ENCODE measurements around the gene PPP1R16B. TPM values are rescaled to one million over a fixed set of nuclear protein-coding genes. Genes with fewer than 3 reads are reported as not detected.

The PPP1R16B gene
- total and polyA plus RNA-seq, 10 of the 15 experiments (the other 5 are each of a cell fraction or from before 2014, with no cell fraction given): 13.4 to 90.2 (median 66.7) TPM

GRCh38 chr20:38863024-38863851 is 57.7 kb downstream of the PPP1R16B start (continued):
- no peak for TF ChIP-seq SMAD1 (IDR thresholded peaks at IDR 0.05; ENCODE audit: low read depth, partially characterized antibody)
- TF ChIP-seq WRNIP1 (IDR thresholded peaks at IDR 0.05; ENCODE audit: borderline replicate concordance, low read depth, low read length): no peak
- peak; percentile 23 for TF ChIP-seq SP1 (IDR thresholded peaks at IDR 0.05; ENCODE audit: low read depth, low read length)
- TF ChIP-seq EGR1 (IDR thresholded peaks at IDR 0.05; ENCODE audit: borderline replicate concordance in 1 of 2, low read depth in 2 of 2, low read length in 2 of 2): 0 out of 3 replicates have a peak, but pooled peaks of 1 of the 2 experiments have one; percentile 16
- TF ChIP-seq ZBTB40 (IDR thresholded peaks at IDR 0.05; ENCODE audit: borderline replicate concordance): no peak
- peak; percentile 65 for TF ChIP-seq RELA (IDR thresholded peaks at IDR 0.05; ENCODE audit: borderline replicate concordance, partially characterized antibody)
- peak; percentile 43; the same call in 1 of the 2 replicates for TF ChIP-seq MXI1 (IDR thresholded peaks at IDR 0.05; ENCODE audit: low read depth, low read length)
- peak; percentile 79 for TF ChIP-seq PKNOX1 (IDR thresholded peaks at IDR 0.05)
- no peak for TF ChIP-seq BMI1 (IDR thresholded peaks at IDR 0.05; ENCODE audit: borderline replicate concordance)
- TF ChIP-seq IKZF2 (IDR thresholded peaks at IDR 0.05): peak; percentile 97 to 98
- TF ChIP-seq PAX5 (IDR thresholded peaks at IDR 0.05; ENCODE audit: borderline replicate concordance, low read depth, low read length): peak; percentile 94
- peak; percentile 56 for TF ChIP-seq ATF7 (IDR thresholded peaks at IDR 0.05; ENCODE audit: low read depth)
- TF ChIP-seq BCL11A (IDR thresholded peaks at IDR 0.05; ENCODE audit: low read depth, low read length): peak; percentile 67; the same call in 1 of the 2 replicates
- peak; percentile 76; the same call in 1 of the 2 replicates for TF ChIP-seq FOXM1 (IDR thresholded peaks at IDR 0.05; ENCODE audit: low read depth, low read length)
- TF ChIP-seq TBL1XR1 (IDR thresholded peaks at IDR 0.05; ENCODE audit: low read depth, low read length): peak; percentile 58
- no peak for TF ChIP-seq TAF1 (IDR thresholded peaks at IDR 0.05; ENCODE audit: borderline replicate concordance, low read depth, low read length)
- peak in 1 of 2 experiments; percentile 90; a peak in 2 of 4 replicates for TF ChIP-seq ETV6 (conservative IDR thresholded peaks at IDR 0.05 in 1 of 2, IDR thresholded peaks at IDR 0.05 in 1 of 2; ENCODE audit: borderline replicate concordance in 1 of 2, low read depth in 1 of 2)
- peak; percentile 99 for TF ChIP-seq EED (IDR thresholded peaks at IDR 0.05; ENCODE audit: low read depth)
- TF ChIP-seq FOXK2 (IDR thresholded peaks at IDR 0.05): no peak
- peak; percentile 87 for TF ChIP-seq DPF2 (IDR thresholded peaks at IDR 0.05)
- TF ChIP-seq SPI1 (IDR thresholded peaks at IDR 0.05; ENCODE audit: borderline replicate concordance, insufficient read depth, low read depth, low read length): peak; percentile 79
- TF ChIP-seq CHD2 (IDR thresholded peaks at IDR 0.05; ENCODE audit: borderline replicate concordance, low read depth, low read length): 0 out of 2 replicates have a peak, but pooled peaks have one; percentile 38
- TF ChIP-seq TCF12 (IDR thresholded peaks at IDR 0.05; ENCODE audit: low read depth, low read length): 0 out of 2 replicates have a peak, but pooled peaks have one; percentile 16
- peak; percentile 99 for TF ChIP-seq RUNX3 (IDR thresholded peaks at IDR 0.05; ENCODE audit: low read length)
- peak; percentile 53; the same call in 1 of the 2 replicates for TF ChIP-seq MEF2A (IDR thresholded peaks at IDR 0.05; ENCODE audit: insufficient read depth, low read depth, low read length)

Measured in GM12878 (cell line).